Stomach (tissue), 9 donors: ENCODE measurements around the gene CCDC157. TPM values are rescaled to one million over a fixed set of nuclear protein-coding genes. Genes with fewer than 3 reads are reported as not detected.

ENCODE experiments used
- DNase-seq, 2 donors: peaks; one replicate each; pipeline versions ENCODE4 v3.0.0 to v3.0.0-alpha.2; 2013 to 2019
- H3K27ac ChIP-seq, 5 donors: fragments of 200-600 bp in 4 of 5; sonication (generic) in 4 of 5; one replicate each; pipeline ENCODE4 v1.5.1; 2013 to 2019; ENCODE audit warnings: mild to moderate bottlenecking in 1 of 5, moderate library complexity in 1 of 5
- H3K27me3 ChIP-seq, 3 donors: fragments of 200-600 bp; sonication (generic); one replicate each; pipeline ENCODE4 v1.5.1; 2017 to 2019; ENCODE audit warnings: mixed run types in 1 of 3
- H3K36me3 ChIP-seq, 4 donors: fragments of 200-600 bp; sonication (generic); 1 replicate in 3 of 4; 2 replicates in 1 of 4; pipeline ENCODE4 v1.5.1; 2016 to 2019
- H3K4me1 ChIP-seq, 4 donors: fragments of 200-600 bp; sonication (generic); one replicate each; pipeline ENCODE4 v1.5.1; 2016 to 2019
- H3K4me3 ChIP-seq, 4 donors: fragments of 200-600 bp; sonication (generic) in 3 of 4; one replicate each; pipeline ENCODE4 v1.5.1; 2016 to 2019; ENCODE audit warnings: mild to moderate bottlenecking in 1 of 4
- H3K9me3 ChIP-seq, 4 donors: fragments of 200-600 bp; sonication (generic); one replicate each; pipeline ENCODE4 v1.5.1; 2016 to 2019
- CTCF ChIP-seq, 7 experiments: fragments of 450-650 bp in 4 of 7; fragments of 200-600 bp in 3 of 7; sonication (generic) in 3 of 7; IDR thresholded peaks; one replicate each; pipeline ENCODE4 v1.5.1; 2016 to 2019; ENCODE audit warnings: antibody characterized with exemption in 7 of 7, control low read depth in 2 of 7, mild to moderate bottlenecking in 1 of 7
- EP300 ChIP-seq: sonication (generic); formaldehyde crosslinking; IDR thresholded peaks from one replicate; pipeline ENCODE4 v1.6.1; 2017; ENCODE audit warnings: antibody characterized with exemption
- POLR2A ChIP-seq, 4 donors: fragments of 450-650 bp; IDR thresholded peaks; one replicate each; pipeline ENCODE4 v1.6.1; 2016; ENCODE audit warnings: antibody characterized with exemption in 4 of 4, control low read depth in 2 of 4, mild to moderate bottlenecking in 1 of 4, moderate library complexity in 1 of 4
- POLR2AphosphoS5 ChIP-seq, 3 donors: sonication (generic); formaldehyde crosslinking; IDR thresholded peaks; one replicate each; pipeline ENCODE4 v1.6.1; 2016; ENCODE audit warnings: antibody characterized with exemption in 3 of 3
- WGBS, 5 donors: extraction: QIAGEN DNeasy Blood & Tissue Kit in 3 of 5; methylation state at CpG; one replicate each; pipeline versions ENCODE4 v1.1.5 to v1.1.7; 2013 to 2018; 5-methylcytosine and 5-hydroxymethylcytosine counted together
- intact Hi-C: fragments of 100-400 bp; cut with DNase I; formaldehyde crosslinking; loops from one replicate; pipeline ENCODE4 v1.15.1; 2023; ENCODE audit warnings: low total_unique reads
- polyA plus RNA-seq, 3 donors: library from polyadenylated mRNA; stranded (reverse); fragments of 200-250 nt; gene quantifications; one replicate each; pipeline ENCODE4 v1.2.3, GENCODE V29; 2013
- total RNA-seq, 5 donors: library from RNA; depleted of rRNA; stranded (reverse); fragments of >200 nt; gene quantifications; one replicate each; pipeline versions ENCODE4 v1.1.0 to v1.2.3, GENCODE V29; 2014 to 2016
- donor health status: healthy with polysubstance abuse.
- donor health status: Bipolar disorder and iron deficiency.
- donor health status: healthy.

Gene CCDC157
- total and polyA plus RNA-seq, 8 donors, result 0.73 to 9.0 (median 2.2) TPM; not detected in 1

DNA sequence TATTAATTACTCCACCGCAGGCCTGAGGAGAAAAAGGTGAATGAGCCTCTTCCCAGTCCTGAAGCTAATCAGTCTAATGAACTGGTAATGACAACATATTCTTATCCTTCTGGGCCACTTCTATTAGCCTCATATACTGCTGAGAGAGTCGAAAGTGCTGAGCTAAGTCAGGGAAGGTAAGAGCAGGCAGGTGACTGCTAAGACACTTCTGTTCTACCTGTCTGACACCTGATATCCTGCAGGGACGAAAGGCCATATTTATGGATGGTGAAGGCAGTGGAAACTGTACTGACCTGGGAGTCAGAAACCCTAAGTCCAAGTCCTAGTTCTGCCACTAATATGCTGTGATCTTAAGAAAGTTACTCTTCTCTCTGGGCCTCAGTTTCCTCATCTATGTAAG, 33.6 kb upstream of the CCDC157 start:
- intact Hi-C loops, result no loop called here
- H3K9me3 ChIP-seq, result no peaks in the 10 kb centered on the region
- WGBS, 5 donors, result 89 to 96% (median 93%) methylated on average over 3 of the region's 3 CpGs
- peaks cover 13 to 29% (median 24%) of the 10 kb centered on the region in 4 donors for H3K36me3 ChIP-seq
- peaks cover 59 to 91% (median 80%) of the 10 kb centered on the region in 4 donors for H3K4me1 ChIP-seq
- no peak overlapping the region for H3K27ac ChIP-seq
- H3K4me3 ChIP-seq, result no peak overlapping the region
- no peak for DNase-seq
- H3K27me3 ChIP-seq, result no peaks in the 10 kb centered on the region
- TF ChIP-seq EP300, result no peak

GRCh38 chr22:30324014-30324730, 32.6 kb upstream of the CCDC157 start:
- TF ChIP-seq POLR2AphosphoS5 (IDR thresholded peaks at IDR 0.05), result no peak
- no peak for TF ChIP-seq POLR2A (IDR thresholded peaks at IDR 0.05)
- no peak for TF ChIP-seq CTCF (IDR thresholded peaks at IDR 0.05)
- TF ChIP-seq EP300, result no peak
- peak in 1 of 2 donors; percentile 30 for DNase-seq
- Histone ChIP-seq H3K27me3 (no peaks in the 10 kb centered on the region), H3K4me1 (peaks cover 54 to 88% (median 74%) of the 10 kb centered on the region in 4 donors), H3K9me3 (no peaks in the 10 kb centered on the region), H3K27ac (peak overlapping the region; percentile 48 to 94 (median 91)), H3K36me3 (peaks cover 13 to 28% (median 19%) of the 10 kb centered on the region in 4 donors), H3K4me3 (peak overlapping the region; percentile 96 to 98 (median 96))
- WGBS, 5 donors, result 52 to 68% (median 55%) methylated on average over 8 of the region's 8 CpGs
- intact Hi-C loops, result no loop called here

GRCh38 chr22:30325065-30325720, 31.6 kb upstream of the CCDC157 start:
- intact Hi-C loops, result no loop called here
- Histone ChIP-seq H3K9me3 (no peaks in the 10 kb centered on the region), H3K27me3 (no peaks in the 10 kb centered on the region), H3K4me1 (peaks cover 51 to 79% (median 66%) of the 10 kb centered on the region in 4 donors), H3K4me3 (peak overlapping the region; percentile 96 to 98 (median 96)), H3K27ac (peak overlapping the region; percentile 26 to 94 (median 91)), H3K36me3 (peaks cover 9 to 20% (median 11%) of the 10 kb centered on the region in 4 donors)
- WGBS, 5 donors, result 38 to 47% (median 39%) methylated on average over 5 of the region's 5 CpGs
- TF ChIP-seq POLR2AphosphoS5 (IDR thresholded peaks at IDR 0.05), result peak in 1 of 3 donors; percentile 24
- no peak for TF ChIP-seq CTCF (IDR thresholded peaks at IDR 0.05)
- TF ChIP-seq EP300, result no peak
- TF ChIP-seq POLR2A (IDR thresholded peaks at IDR 0.05), result no peak
- peak; percentile 48 to 80 for DNase-seq

- Histone ChIP-seq H3K4me3 (peak overlapping the region; percentile 96 to 98 (median 96)), H3K4me1 (peaks cover 45 to 73% (median 63%) of the 10 kb centered on the region in 4 donors), H3K27me3 (no peaks in the 10 kb centered on the region), H3K36me3 (peaks cover 7 to 20% (median 11%) of the 10 kb centered on the region in 4 donors), H3K9me3 (no peaks in the 10 kb centered on the region), H3K27ac (peak overlapping the region; percentile 26 to 94 (median 91))
- TF ChIP-seq POLR2A (IDR thresholded peaks at IDR 0.05) (no peak), POLR2AphosphoS5 (IDR thresholded peaks at IDR 0.05) (no peak), CTCF (IDR thresholded peaks at IDR 0.05) (no peak), EP300 (no peak)
- WGBS, 5 donors, result 26 to 38% (median 29%) methylated on average over 11 to 14 of the region's 14 CpGs
- no peak for DNase-seq
- intact Hi-C loops, result no loop called here
Observed at GRCh38 chr22:30325724-30326254, 31.0 kb upstream of the CCDC157 start.
